ENCODE data around the gene PLPPR2. TPM values are rescaled to one million over a fixed set of nuclear protein-coding genes. Genes with fewer than 3 reads are reported as not detected.

Gene PLPPR2
- total and polyA plus RNA-seq, 2 experiments from 2014 or later = 25.9 to 41.7 TPM

DNA sequence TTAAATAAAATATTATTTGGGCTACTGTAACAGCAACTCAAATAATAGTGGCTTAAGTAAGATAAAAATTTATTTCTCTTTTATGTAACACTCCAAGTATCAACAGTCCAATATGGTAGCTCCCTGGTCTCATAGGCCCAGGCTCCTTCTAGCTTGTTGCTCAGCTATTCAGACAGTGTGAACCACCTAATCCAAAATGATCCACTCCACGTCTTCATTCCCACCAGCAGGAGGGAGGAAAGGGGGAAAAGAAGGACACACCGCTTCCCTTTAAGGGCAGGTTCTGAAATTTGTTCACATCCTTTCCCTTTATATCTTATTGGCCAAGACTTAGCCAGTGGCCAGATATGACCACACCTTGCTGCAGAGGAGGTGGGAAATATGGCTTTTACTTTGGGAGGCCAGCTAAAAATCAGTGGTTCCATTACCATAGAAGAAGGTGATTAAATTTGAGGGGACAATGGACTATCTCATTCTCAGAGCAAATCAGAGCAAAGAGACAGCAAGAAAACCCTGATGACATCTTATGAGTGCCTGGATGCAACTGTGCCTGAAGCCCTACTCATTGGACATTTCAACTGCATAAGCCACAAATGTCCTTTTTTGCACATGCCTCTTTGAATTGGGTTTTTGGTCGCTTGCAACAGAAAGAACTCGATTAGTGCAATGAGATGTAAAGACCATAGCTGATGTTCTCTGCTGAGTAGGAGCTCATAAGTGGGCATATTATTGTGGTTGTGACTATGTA, 35.9 kb downstream of the PLPPR2 start:
- Histone ChIP-seq H3K4me3 (no peak overlapping the region), H3K9me3 (ENCODE audit: low read depth) (no peaks in the 10 kb centered on the region), H3K79me2 (no peaks in the 10 kb centered on the region), H3K4me2 (no peak overlapping the region), H4K20me1 (ENCODE audit: insufficient read depth, poor library complexity, severe bottlenecking) (no peaks in the 10 kb centered on the region), H3K36me3 (replicated peaks; ENCODE audit: insufficient read depth, low read depth) (no peaks in the 10 kb centered on the region), H3K4me1 (ENCODE audit: insufficient read depth) (no peaks in the 10 kb centered on the region), H3K9me2 (replicated peaks; ENCODE audit: insufficient read depth) (no peaks in the 10 kb centered on the region), H3K27ac (no peak overlapping the region), H3K27me3 (no peaks in the 10 kb centered on the region), H2AFZ (no peak overlapping the region)
- DNase-seq (ENCODE audit: low spot score) = no peak
- no peak for TF ChIP-seq EZH2phosphoT487 (IDR thresholded peaks at IDR 0.05; ENCODE audit: low read depth, severe bottlenecking, unreplicated experiment)
- no peak for TF ChIP-seq EZH2 (IDR thresholded peaks at IDR 0.05; ENCODE audit: borderline replicate concordance)
- WGBS (ENCODE audit: low lambda C conversion rate, missing lambda C conversion rate) = 79% methylated on average over 4 of the region's 4 CpGs

- H3K27me3 ChIP-seq = no peaks in the 10 kb centered on the region
- H3K79me2 ChIP-seq = no peaks in the 10 kb centered on the region
- H4K20me1 ChIP-seq (ENCODE audit: insufficient read depth, poor library complexity, severe bottlenecking) = no peaks in the 10 kb centered on the region
- H3K27ac ChIP-seq = no peak overlapping the region
- 97% methylated on average over 21 of the region's 22 CpGs for WGBS (ENCODE audit: low lambda C conversion rate, missing lambda C conversion rate)
- H3K4me1 ChIP-seq (ENCODE audit: insufficient read depth) = no peaks in the 10 kb centered on the region
- H3K36me3 ChIP-seq (replicated peaks; ENCODE audit: insufficient read depth, low read depth) = no peaks in the 10 kb centered on the region
- H3K9me2 ChIP-seq (replicated peaks; ENCODE audit: insufficient read depth) = no peaks in the 10 kb centered on the region
- H3K9me3 ChIP-seq (ENCODE audit: low read depth) = no peaks in the 10 kb centered on the region
- no peak overlapping the region for H3K4me3 ChIP-seq
- TF ChIP-seq EZH2 (IDR thresholded peaks at IDR 0.05; ENCODE audit: borderline replicate concordance) (no peak), EZH2phosphoT487 (IDR thresholded peaks at IDR 0.05; ENCODE audit: low read depth, severe bottlenecking, unreplicated experiment) (no peak)
- TF ChIP-seq, protein P1, sequence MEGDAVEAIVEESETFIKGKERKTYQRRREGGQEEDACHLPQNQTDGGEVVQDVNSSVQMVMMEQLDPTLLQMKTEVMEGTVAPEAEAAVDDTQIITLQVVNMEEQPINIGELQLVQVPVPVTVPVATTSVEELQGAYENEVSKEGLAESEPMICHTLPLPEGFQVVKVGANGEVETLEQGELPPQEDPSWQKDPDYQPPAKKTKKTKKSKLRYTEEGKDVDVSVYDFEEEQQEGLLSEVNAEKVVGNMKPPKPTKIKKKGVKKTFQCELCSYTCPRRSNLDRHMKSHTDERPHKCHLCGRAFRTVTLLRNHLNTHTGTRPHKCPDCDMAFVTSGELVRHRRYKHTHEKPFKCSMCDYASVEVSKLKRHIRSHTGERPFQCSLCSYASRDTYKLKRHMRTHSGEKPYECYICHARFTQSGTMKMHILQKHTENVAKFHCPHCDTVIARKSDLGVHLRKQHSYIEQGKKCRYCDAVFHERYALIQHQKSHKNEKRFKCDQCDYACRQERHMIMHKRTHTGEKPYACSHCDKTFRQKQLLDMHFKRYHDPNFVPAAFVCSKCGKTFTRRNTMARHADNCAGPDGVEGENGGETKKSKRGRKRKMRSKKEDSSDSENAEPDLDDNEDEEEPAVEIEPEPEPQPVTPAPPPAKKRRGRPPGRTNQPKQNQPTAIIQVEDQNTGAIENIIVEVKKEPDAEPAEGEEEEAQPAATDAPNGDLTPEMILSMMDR (IDR thresholded peaks at IDR 0.05; ENCODE audit: poor library complexity) = no peak
- no peak for DNase-seq (ENCODE audit: low spot score)
- no peak overlapping the region for H2AFZ ChIP-seq
- H3K4me2 ChIP-seq = no peak overlapping the region
Measured at GRCh38 chr19:11397089-11397610, 41.9 kb downstream of the PLPPR2 start.

DNA sequence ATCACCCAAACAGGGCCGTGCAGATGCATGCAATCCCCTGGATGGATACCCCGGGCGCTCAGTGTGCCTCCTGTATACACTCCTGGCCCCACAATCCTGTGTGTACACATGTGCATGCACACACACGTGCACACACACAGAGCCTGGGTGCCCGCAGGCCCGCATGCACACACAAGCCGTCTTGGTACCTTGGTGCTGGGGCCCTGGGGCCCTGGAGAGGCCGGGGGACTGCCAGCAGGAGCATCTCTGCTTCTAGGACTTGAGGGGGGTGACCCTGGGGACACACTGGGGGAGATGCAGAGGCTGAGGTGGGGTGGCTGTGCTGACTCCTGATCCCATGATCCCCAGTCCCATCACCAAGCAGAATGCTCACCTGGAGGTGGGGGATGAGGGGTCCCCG, 44.4 kb downstream of the PLPPR2 start:
- DNase-seq (ENCODE audit: low spot score) = no peak
- no peak overlapping the region for H2AFZ ChIP-seq
- no peaks in the 10 kb centered on the region for H4K20me1 ChIP-seq (ENCODE audit: insufficient read depth, poor library complexity, severe bottlenecking)
- H3K27ac ChIP-seq = no peak overlapping the region
- H3K27me3 ChIP-seq = no peaks in the 10 kb centered on the region
- no peak overlapping the region for H3K4me3 ChIP-seq
- H3K4me2 ChIP-seq = no peak overlapping the region
- no peaks in the 10 kb centered on the region for H3K9me2 ChIP-seq (replicated peaks; ENCODE audit: insufficient read depth)
- H3K4me1 ChIP-seq (ENCODE audit: insufficient read depth) = no peaks in the 10 kb centered on the region
- no peaks in the 10 kb centered on the region for H3K79me2 ChIP-seq
- H3K36me3 ChIP-seq (replicated peaks; ENCODE audit: insufficient read depth, low read depth) = no peaks in the 10 kb centered on the region
- WGBS (ENCODE audit: low lambda C conversion rate, missing lambda C conversion rate) = 95% methylated on average over 9 of the region's 9 CpGs
- H3K9me3 ChIP-seq (ENCODE audit: low read depth) = no peaks in the 10 kb centered on the region
- no peak for TF ChIP-seq EZH2 (IDR thresholded peaks at IDR 0.05; ENCODE audit: borderline replicate concordance)
- no peak for TF ChIP-seq EZH2phosphoT487 (IDR thresholded peaks at IDR 0.05; ENCODE audit: low read depth, severe bottlenecking, unreplicated experiment)
- TF ChIP-seq, protein P1 (IDR thresholded peaks at IDR 0.05; ENCODE audit: poor library complexity) = no peak

- H4K20me1 ChIP-seq (ENCODE audit: insufficient read depth, poor library complexity, severe bottlenecking) = no peaks in the 10 kb centered on the region
- H3K27me3 ChIP-seq = no peaks in the 10 kb centered on the region
- WGBS (ENCODE audit: low lambda C conversion rate, missing lambda C conversion rate) = 95% methylated on average over 1 of the region's 1 CpG
- TF ChIP-seq EZH2 (IDR thresholded peaks at IDR 0.05; ENCODE audit: borderline replicate concordance) (no peak), EZH2phosphoT487 (IDR thresholded peaks at IDR 0.05; ENCODE audit: low read depth, severe bottlenecking, unreplicated experiment) (no peak)
- TF ChIP-seq, protein P1 (IDR thresholded peaks at IDR 0.05; ENCODE audit: poor library complexity) = no peak
- H3K79me2 ChIP-seq = no peaks in the 10 kb centered on the region
- no peaks in the 10 kb centered on the region for H3K9me3 ChIP-seq (ENCODE audit: low read depth)
- H3K4me1 ChIP-seq (ENCODE audit: insufficient read depth) = no peaks in the 10 kb centered on the region
- H3K4me2 ChIP-seq = no peak overlapping the region
- no peak overlapping the region for H3K27ac ChIP-seq
- H3K4me3 ChIP-seq = no peak overlapping the region
- DNase-seq (ENCODE audit: low spot score) = no peak
- H3K36me3 ChIP-seq (replicated peaks; ENCODE audit: insufficient read depth, low read depth) = no peaks in the 10 kb centered on the region
- no peak overlapping the region for H2AFZ ChIP-seq
- H3K9me2 ChIP-seq (replicated peaks; ENCODE audit: insufficient read depth) = no peaks in the 10 kb centered on the region
Measured at GRCh38 chr19:11400798-11401197, 45.6 kb downstream of the PLPPR2 start.

Data from hepatocyte (in vitro differentiated cells).